ENCODE data around the gene MYF6. TPM values are rescaled to one million over a fixed set of nuclear protein-coding genes. Genes with fewer than 3 reads are reported as not detected.

MYF6 gene
- total and polyA plus RNA-seq, 9 of the 15 experiments (the other 6 are each of a cell fraction or from before 2014, with no cell fraction given) = not detected

DNA sequence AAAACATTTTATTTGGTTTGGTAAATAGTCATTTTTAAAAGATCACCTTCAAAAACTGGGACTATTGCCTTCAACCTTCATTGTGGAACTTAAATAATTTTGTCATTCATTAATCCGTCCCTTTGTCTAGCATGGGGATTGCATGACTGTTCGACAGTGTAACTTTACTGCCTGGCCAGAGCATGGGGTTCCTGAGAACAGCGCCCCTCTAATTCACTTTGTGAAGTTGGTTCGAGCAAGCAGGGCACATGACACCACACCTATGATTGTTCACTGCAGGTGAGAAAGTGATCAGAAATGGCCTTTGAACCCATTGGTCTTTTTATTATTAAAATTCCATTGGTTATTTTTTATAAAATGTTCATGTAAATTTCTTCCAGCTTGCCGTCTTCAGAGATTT is 37.2 kb upstream of the MYF6 start:
- ATAC-seq (no peak), DNase-seq (ENCODE audit: extremely low read depth in 1 of 4, low spot score in 3 of 4) (no peak), FAIRE-seq (no peak)
- no peak overlapping the region for H3K4me3 ChIP-seq
- no peak overlapping the region for H3K9ac ChIP-seq (ENCODE audit: insufficient read depth in 1 of 2, low read depth in 2 of 2, low read length in 2 of 2)
- no TSS peak for BruUV-seq (replicated peaks)
- no peak overlapping the region for H3K4me2 ChIP-seq (ENCODE audit: insufficient read depth, low read length)
- intact Hi-C loops (cut with micrococcal nuclease) (no loop called here), in situ Hi-C loops (cut with MboI) (no loop called here)
- H3K4me1 ChIP-seq (replicated peaks in 1 of 2; ENCODE audit: control insufficient read depth in 2 of 2, insufficient read depth in 2 of 2, low read length in 2 of 2) = no peaks in the 10 kb centered on the region
- ChIA-PET CTCF (ENCODE audit: low intra/inter-chr PET ratio) (no interaction called here), POLR2A (no interaction called here)
- 0 out of 2 replicates have a peak, but pooled peaks cover 1% of the 10 kb centered on the region for H3K9me3 ChIP-seq (replicated peaks; ENCODE audit: control insufficient read depth, insufficient read depth, low read depth, low read length)
- H3K27me3 ChIP-seq (ENCODE audit: control insufficient read depth in 2 of 2, insufficient read depth in 2 of 2, low read length in 2 of 2) = no peaks in the 10 kb centered on the region
- no peak overlapping the region for H2AFZ ChIP-seq (ENCODE audit: low read depth, low read length)
- H4K20me1 ChIP-seq (replicated peaks; ENCODE audit: control insufficient read depth, insufficient read depth, low read length) = no peaks in the 10 kb centered on the region
- no peak overlapping the region for H3K27ac ChIP-seq (ENCODE audit: extremely low read depth, low read depth, low read length)
- no peaks in the 10 kb centered on the region for H3K36me3 ChIP-seq (ENCODE audit: control insufficient read depth, insufficient read depth, low read length)
- H3K79me2 ChIP-seq (ENCODE audit: control insufficient read depth, insufficient read depth, low read length) = no peaks in the 10 kb centered on the region
- H3K9me1 ChIP-seq (ENCODE audit: control insufficient read depth, insufficient read depth, low read length) = no peaks in the 10 kb centered on the region
- WGBS (ENCODE audit: insufficient coverage, low coverage, missing lambda C conversion rate) = 1% methylated on average over 5 of the region's 5 CpGs
- TF ChIP-seq ZNF174 (CRISPR knock-in tag; IDR thresholded peaks at IDR 0.05) (no peak), ZNF431 (CRISPR knock-in tag; IDR thresholded peaks at IDR 0.05) (no peak), FOXK1 (CRISPR knock-in tag; IDR thresholded peaks at IDR 0.05; ENCODE audit: borderline replicate concordance) (no peak), HDAC8 (tag; IDR thresholded peaks at IDR 0.05) (no peak), MEF2D (tag; conservative IDR thresholded peaks at IDR 0.05; ENCODE audit: low read depth) (no peak), ZNF12 (CRISPR knock-in tag; IDR thresholded peaks at IDR 0.05) (no peak), SPI1 (IDR thresholded peaks at IDR 0.05; ENCODE audit: borderline replicate concordance, low read depth, low read length) (no peak), GTF2F1 (IDR thresholded peaks at IDR 0.05; ENCODE audit: low read depth, low read length) (no peak), SMAD4 (CRISPR knock-in tag; conservative IDR thresholded peaks at IDR 0.05) (no peak), ZNF24 (IDR thresholded peaks at IDR 0.05) (no peak), HSF4 (CRISPR knock-in tag; IDR thresholded peaks at IDR 0.05; ENCODE audit: borderline replicate concordance) (no peak), HNRNPUL1 (IDR thresholded peaks at IDR 0.05; ENCODE audit: low read length) (no peak), TFAM (CRISPR knock-in tag; conservative IDR thresholded peaks at IDR 0.05) (no peak)
- TF ChIP-seq, protein P1, sequence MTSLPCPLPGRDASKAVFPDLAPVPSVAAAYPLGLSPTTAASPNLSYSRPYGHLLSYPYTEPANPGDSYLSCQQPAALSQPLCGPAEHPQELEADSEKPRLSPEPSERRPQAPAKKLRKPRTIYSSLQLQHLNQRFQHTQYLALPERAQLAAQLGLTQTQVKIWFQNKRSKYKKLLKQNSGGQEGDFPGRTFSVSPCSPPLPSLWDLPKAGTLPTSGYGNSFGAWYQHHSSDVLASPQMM (CRISPR knock-in tag; IDR thresholded peaks at IDR 0.05) = no peak
